GM23338 (cell line): Measurements from ENCODE around the gene VIP.

ENCODE experiments used
- CREB1 ChIP-seq: fragments of 250-450 bp; sonication (Bioruptor Pico); IDR thresholded peaks from 2 replicates; pipeline ENCODE4 v1.5.0; 2020; ENCODE audit warnings: low read depth, mild to moderate bottlenecking, moderate library complexity
- CTCF ChIP-seq, 2 experiments: fragments of 200-600 bp in 1 of 2; sonication (generic) in 1 of 2; conservative IDR thresholded peaks; 2 replicates each; pipeline versions ENCODE4 v1.5.1 to v1.6.1; 2016 to 2017; ENCODE audit warnings: antibody characterized with exemption in 2 of 2, low read depth in 2 of 2, mild to moderate bottlenecking in 2 of 2, moderate library complexity in 1 of 2
- EZH2 ChIP-seq: fragments of 200-600 bp; sonication (generic); IDR thresholded peaks from one replicate; pipeline ENCODE4 v1.8.0; 2017; ENCODE audit warnings: antibody characterized with exemption, mild to moderate bottlenecking, low read depth; ENCODE audit not compliant: unreplicated experiment
- EZH2phosphoT487 ChIP-seq: fragments of 200-600 bp; sonication (generic); IDR thresholded peaks from one replicate; pipeline ENCODE4 v1.8.1; 2018; ENCODE audit warnings: antibody characterized with exemption; ENCODE audit not compliant: unreplicated experiment
- JUNB ChIP-seq: IDR thresholded peaks from one replicate; pipeline ENCODE4 v1.6.1; 2016; ENCODE audit warnings: antibody characterized with exemption; ENCODE audit not compliant: unreplicated experiment
- POLR2AphosphoS5 ChIP-seq: IDR thresholded peaks from 2 replicates; pipeline ENCODE4 v1.6.1; 2016; ENCODE audit warnings: antibody characterized with exemption, low read depth
- REST ChIP-seq: IDR thresholded peaks from one replicate; pipeline ENCODE4 v1.6.1; 2018; ENCODE audit warnings: antibody characterized with exemption; ENCODE audit not compliant: unreplicated experiment
- ZNF462 ChIP-seq: fragments of 250-450 bp; sonication (Bioruptor Pico); IDR thresholded peaks from 2 replicates; pipeline ENCODE4 v1.5.0; 2020; ENCODE audit warnings: mild to moderate bottlenecking, moderate library complexity

- TF ChIP-seq EZH2phosphoT487: no peak
- TF ChIP-seq POLR2AphosphoS5: no peak
- no peak for TF ChIP-seq CTCF (conservative IDR thresholded peaks at IDR 0.05; ENCODE audit: low read depth in 2 of 2)
- no peak for TF ChIP-seq JUNB
- no peak for TF ChIP-seq EZH2
- TF ChIP-seq REST: no peak
- no peak for TF ChIP-seq ZNF462
- no peak for TF ChIP-seq CREB1 (CRISPR knock-in tag)
Observed at GRCh38 chr6:152769159-152769558, 18.6 kb downstream of the VIP start.
